ENCODE measurements around the gene PDCD2. TPM values are rescaled to one million over a fixed set of nuclear protein-coding genes. Genes with fewer than 3 reads are reported as not detected.

PDCD2 gene
- total RNA-seq, 4 donors from 2014 or later: 38.0 to 82.4 (median 62.6) TPM

DNA sequence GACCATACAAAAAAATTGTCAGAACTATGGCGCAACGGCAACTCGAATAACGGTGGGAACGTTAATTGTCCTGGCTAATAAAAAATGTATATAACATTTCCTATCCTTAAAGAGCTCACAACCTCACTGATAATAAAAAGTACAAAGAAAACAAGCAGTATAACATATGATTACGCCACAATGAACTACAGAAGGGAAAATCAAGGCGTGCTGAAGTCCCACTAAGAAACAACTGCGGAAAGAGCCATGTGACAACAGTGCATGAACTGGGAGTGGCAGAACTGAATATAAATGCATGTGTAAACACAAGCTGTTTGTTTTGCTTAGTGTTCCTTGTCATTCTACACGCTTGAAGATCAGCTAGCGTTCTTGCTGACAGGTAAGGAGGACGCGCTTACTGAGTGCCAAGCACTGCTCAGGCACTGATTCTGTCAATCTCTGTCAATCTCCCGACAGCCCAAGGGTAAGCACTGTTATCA, 30.9 kb downstream of the PDCD2 start:
- in situ Hi-C loops (cut with MboI; ENCODE audit: low pct_ligation_motif_present in 1 of 4, low pct_unique_long_range_greater_than_20kb in 1 of 4, low sequenced_read_pairs in 3 of 4): no loop called here
- Histone ChIP-seq H3K9me3 (no peaks in the 10 kb centered on the region), H3K4me3 (peak overlapping the region; percentile 59 to 82 (median 73)), H3K27me3 (no peaks in the 10 kb centered on the region), H3K36me3 (peaks cover 0 to 3% (median 1%) of the 10 kb centered on the region in 4 donors), H3K27ac (peak overlapping the region; percentile 91 to 95 (median 94)), H3K4me1 (peaks cover 23 to 53% (median 37%) of the 10 kb centered on the region in 4 donors)
- intact Hi-C loops (cut with DNase I; ENCODE audit: low total_unique reads): no loop called here
- DNase-seq: no peak
- 0 to 1% methylated on average over 11 to 13 of the region's 13 CpGs for WGBS, 2 donors (ENCODE audit: low coverage in 1 of 2)
- TF ChIP-seq, protein P1, sequence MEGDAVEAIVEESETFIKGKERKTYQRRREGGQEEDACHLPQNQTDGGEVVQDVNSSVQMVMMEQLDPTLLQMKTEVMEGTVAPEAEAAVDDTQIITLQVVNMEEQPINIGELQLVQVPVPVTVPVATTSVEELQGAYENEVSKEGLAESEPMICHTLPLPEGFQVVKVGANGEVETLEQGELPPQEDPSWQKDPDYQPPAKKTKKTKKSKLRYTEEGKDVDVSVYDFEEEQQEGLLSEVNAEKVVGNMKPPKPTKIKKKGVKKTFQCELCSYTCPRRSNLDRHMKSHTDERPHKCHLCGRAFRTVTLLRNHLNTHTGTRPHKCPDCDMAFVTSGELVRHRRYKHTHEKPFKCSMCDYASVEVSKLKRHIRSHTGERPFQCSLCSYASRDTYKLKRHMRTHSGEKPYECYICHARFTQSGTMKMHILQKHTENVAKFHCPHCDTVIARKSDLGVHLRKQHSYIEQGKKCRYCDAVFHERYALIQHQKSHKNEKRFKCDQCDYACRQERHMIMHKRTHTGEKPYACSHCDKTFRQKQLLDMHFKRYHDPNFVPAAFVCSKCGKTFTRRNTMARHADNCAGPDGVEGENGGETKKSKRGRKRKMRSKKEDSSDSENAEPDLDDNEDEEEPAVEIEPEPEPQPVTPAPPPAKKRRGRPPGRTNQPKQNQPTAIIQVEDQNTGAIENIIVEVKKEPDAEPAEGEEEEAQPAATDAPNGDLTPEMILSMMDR (IDR thresholded peaks at IDR 0.05): no peak
- peak in 2 of 3 donors; percentile 28 to 66 for TF ChIP-seq POLR2AphosphoS5 (IDR thresholded peaks at IDR 0.05)

DNA sequence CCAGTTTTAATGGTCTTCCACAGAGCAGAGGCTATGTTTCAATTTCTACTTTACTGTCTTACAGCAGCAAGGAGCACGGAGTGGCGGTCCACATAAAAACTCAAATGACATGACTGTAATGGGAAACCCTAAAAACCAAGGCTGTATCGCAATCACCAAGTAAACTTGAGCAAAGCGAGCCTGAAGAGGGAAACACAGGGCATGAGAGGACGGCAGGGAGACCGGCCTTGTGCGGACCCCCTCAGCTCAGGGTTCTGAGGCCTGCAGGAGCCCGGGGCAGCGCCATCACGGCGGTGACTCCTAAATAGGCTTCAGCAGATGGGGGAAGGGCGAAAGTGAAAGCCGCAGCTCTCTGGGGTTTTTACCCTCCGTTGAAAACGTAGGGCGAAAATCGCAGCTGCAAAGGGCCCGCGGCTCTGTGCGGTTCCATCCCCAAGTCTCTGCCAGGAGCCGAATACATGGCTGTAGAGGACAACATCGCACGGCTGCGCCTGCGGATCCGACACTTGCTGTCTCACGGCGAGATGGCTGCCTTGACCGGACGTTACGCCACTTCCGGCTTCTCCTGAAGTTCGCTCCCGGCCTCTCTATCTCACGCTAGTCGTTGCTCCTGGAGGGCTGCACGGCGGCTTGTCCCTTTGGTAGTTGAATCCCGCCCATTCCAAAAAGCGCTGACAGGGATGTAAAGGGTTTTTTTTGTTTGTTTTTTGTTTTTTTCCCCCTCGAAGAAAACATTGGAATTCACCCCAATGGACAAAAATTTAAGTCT, 31.5 kb downstream of the PDCD2 start, which contains the start of gene PSMB1:
PSMB1 (minus strand) TSS at position 543 of the 769 bp plus-strand sequence; CDS start at position 478, 65 bp downstream.
- Histone ChIP-seq H3K27me3 (no peaks in the 10 kb centered on the region), H3K4me3 (peak within 1 kb of the TSS; percentile 59 to 82 (median 73)), H3K27ac (peak within 1 kb of the TSS; percentile 91 to 95 (median 94)), H3K4me1 (peaks cover 23 to 54% (median 37%) of the 10 kb centered on the region in 4 donors), H3K36me3 (peaks cover 0 to 10% (median 4%) of the 10 kb centered on the region in 4 donors), H3K9me3 (no peaks in the 10 kb centered on the region)
- DNase-seq: peak; percentile 94
- in situ Hi-C loops (cut with MboI; ENCODE audit: low pct_ligation_motif_present in 1 of 4, low pct_unique_long_range_greater_than_20kb in 1 of 4, low sequenced_read_pairs in 3 of 4) (no loop called here), intact Hi-C loops (cut with DNase I; ENCODE audit: low total_unique reads) (no loop called here)
- TF ChIP-seq EP300 (IDR thresholded peaks at IDR 0.05; ENCODE audit: low read depth) (no peak), POLR2AphosphoS5 (IDR thresholded peaks at IDR 0.05) (peak; percentile 93 to 98 (median 98)), POLR2A (IDR thresholded peaks at IDR 0.05) (peak; percentile 90)
- TF ChIP-seq, protein P1 (IDR thresholded peaks at IDR 0.05): no peak
- 0% methylated on average over 13 to 41 of the region's 41 CpGs for WGBS, 2 donors (ENCODE audit: low coverage in 1 of 2)

DNA sequence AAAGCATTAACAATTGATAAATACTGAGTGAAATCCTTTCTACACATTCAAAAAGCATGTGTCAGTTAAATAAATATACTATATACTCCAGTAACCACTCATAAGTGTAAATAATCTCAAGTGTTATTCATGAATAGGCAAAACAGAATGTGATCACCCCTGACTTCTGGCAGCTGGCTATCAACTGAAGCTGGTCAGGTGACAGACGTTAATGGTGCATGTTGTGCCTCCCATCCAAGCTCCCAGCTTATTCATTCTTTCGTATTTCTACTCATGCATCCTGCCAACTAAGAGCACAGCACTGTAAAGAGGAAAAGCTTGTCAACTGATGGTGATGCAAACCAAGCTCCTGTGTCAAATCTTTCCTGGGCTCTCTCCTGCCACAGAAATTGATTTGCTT, 39.0 kb downstream of the PDCD2 start:
- no peaks in the 10 kb centered on the region for H3K27me3 ChIP-seq
- TF ChIP-seq POLR2A (IDR thresholded peaks at IDR 0.05) (no peak), POLR2AphosphoS5 (IDR thresholded peaks at IDR 0.05) (no peak), EP300 (IDR thresholded peaks at IDR 0.05; ENCODE audit: low read depth) (no peak)
- TF ChIP-seq, protein P1 (IDR thresholded peaks at IDR 0.05): no peak
- peaks cover 3 to 76% (median 39%) of the 10 kb centered on the region in 4 donors for H3K36me3 ChIP-seq
- in situ Hi-C loops (cut with MboI; ENCODE audit: low pct_ligation_motif_present in 1 of 4, low pct_unique_long_range_greater_than_20kb in 1 of 4, low sequenced_read_pairs in 3 of 4) (no loop called here), intact Hi-C loops (cut with DNase I; ENCODE audit: low total_unique reads) (no loop called here)
- H3K4me1 ChIP-seq: peaks cover 0 to 15% (median 7%) of the 10 kb centered on the region in 4 donors
- H3K9me3 ChIP-seq: no peaks in the 10 kb centered on the region
- WGBS, 2 donors (ENCODE audit: low coverage in 1 of 2): 40 to 74% methylated on average over 2 of the region's 2 CpGs
- H3K27ac ChIP-seq: no peak overlapping the region
- H3K4me3 ChIP-seq: no peak overlapping the region
- DNase-seq: no peak

DNA sequence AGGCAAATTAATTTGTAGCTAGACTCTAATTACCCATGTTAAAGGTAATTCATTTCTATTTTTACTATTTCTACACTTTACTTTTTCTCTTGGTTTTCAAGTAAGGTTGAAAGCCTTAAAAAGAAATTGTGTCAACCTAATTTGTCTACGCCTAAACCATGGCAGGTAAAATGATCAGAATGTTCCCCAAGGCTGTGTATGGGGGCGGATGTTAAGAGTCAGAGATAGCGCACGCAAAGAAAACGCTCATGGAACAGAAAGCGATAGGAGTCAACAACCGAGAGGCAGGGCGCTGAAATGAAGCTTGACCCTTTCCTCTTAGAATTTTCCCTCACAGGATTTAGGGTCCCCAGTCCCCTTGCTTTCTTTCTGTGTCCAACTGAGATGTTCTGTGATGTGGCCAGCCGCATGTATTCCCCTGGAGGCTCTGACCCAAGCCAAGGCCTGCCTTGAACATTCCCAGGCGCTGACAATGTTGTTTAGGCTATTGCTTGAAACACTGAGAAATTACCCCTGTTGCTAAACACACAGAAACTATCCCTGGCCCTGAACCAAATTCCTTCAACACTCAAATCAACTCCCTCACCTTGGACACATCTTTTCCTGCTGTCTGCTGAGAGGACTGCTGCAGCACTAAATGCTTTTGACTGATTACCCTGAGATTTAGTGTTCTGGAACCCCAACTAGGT, 42.3 kb downstream of the PDCD2 start:
- Histone ChIP-seq H3K9me3 (no peaks in the 10 kb centered on the region), H3K36me3 (peaks cover 3 to 86% (median 46%) of the 10 kb centered on the region in 4 donors), H3K4me3 (no peak overlapping the region), H3K27me3 (no peaks in the 10 kb centered on the region), H3K27ac (no peak overlapping the region), H3K4me1 (no peaks in the 10 kb centered on the region)
- DNase-seq: no peak
- in situ Hi-C loops (cut with MboI; ENCODE audit: low pct_ligation_motif_present in 1 of 4, low pct_unique_long_range_greater_than_20kb in 1 of 4, low sequenced_read_pairs in 3 of 4) (no loop called here), intact Hi-C loops (cut with DNase I; ENCODE audit: low total_unique reads) (no loop called here)
- 91 to 94% methylated on average over 10 of the region's 10 CpGs for WGBS, 2 donors (ENCODE audit: low coverage in 1 of 2)
- no peak for TF ChIP-seq POLR2AphosphoS5 (IDR thresholded peaks at IDR 0.05)
- TF ChIP-seq, protein P1 (IDR thresholded peaks at IDR 0.05): no peak
